ENCODE measurements around the gene WDR31.

DNA sequence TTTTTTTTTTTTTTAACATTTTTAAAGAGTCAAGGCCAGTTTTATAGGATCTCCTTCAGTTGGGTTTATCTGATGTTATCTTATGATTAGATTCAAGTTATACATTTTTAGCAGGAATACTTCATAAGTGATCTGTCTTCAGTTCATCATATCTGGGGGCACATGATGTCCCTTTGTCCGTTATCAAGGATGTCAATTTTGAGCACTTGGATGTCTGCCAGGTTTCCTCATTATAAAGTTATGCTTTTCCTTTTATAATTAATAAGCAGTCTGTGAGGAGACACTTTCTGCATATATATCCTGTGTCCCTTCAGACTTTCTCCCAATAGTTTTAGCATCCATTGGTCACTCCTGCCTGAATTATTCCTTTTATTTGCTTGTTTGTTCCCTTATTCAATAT is 24.9 kb upstream of the WDR31 start:
- TF ChIP-seq, protein P1, sequence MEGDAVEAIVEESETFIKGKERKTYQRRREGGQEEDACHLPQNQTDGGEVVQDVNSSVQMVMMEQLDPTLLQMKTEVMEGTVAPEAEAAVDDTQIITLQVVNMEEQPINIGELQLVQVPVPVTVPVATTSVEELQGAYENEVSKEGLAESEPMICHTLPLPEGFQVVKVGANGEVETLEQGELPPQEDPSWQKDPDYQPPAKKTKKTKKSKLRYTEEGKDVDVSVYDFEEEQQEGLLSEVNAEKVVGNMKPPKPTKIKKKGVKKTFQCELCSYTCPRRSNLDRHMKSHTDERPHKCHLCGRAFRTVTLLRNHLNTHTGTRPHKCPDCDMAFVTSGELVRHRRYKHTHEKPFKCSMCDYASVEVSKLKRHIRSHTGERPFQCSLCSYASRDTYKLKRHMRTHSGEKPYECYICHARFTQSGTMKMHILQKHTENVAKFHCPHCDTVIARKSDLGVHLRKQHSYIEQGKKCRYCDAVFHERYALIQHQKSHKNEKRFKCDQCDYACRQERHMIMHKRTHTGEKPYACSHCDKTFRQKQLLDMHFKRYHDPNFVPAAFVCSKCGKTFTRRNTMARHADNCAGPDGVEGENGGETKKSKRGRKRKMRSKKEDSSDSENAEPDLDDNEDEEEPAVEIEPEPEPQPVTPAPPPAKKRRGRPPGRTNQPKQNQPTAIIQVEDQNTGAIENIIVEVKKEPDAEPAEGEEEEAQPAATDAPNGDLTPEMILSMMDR (IDR thresholded peaks at IDR 0.05) = no peak
- TF ChIP-seq POLR2A (IDR thresholded peaks at IDR 0.05) = no peak
